K562 (cell line): Measurements from ENCODE around the gene IL1RAPL2. TPM values are rescaled to one million over a fixed set of nuclear protein-coding genes. Genes with fewer than 3 reads are reported as not detected.
A peak's percentile ranks its signal among the peaks of the same experiment; 100 is the strongest.

Experiments
- ATAC-seq: fragments of 200-7000 bp; cut with Tn5 transposase; 3 replicates; pipeline ENCODE4 v1.9.1; 2020; ENCODE audit warnings: moderate library complexity
- BruUV-seq: library from RNA; stranded (reverse); fragments of 400-500 nt; replicated peaks from 2 replicates; lab custom pipeline; 2021; lab: Mats Ljungman, UMichigan
- CTCF ChIA-PET: fragments of 300-600 bp; formaldehyde crosslinking; extraction: SDS; loops from one replicate; lab custom pipeline; 2021; ENCODE audit warnings: low intra/inter-chr PET ratio; lab: Yijun Ruan, JAX
- POLR2A ChIA-PET: fragments of 300-600, 350-650 bp; sonication (Branson Sonifier 250); formaldehyde crosslinking; extraction: SDS; loops from one replicate; lab custom pipeline; 2021; ENCODE audit warnings: antibody characterized with exemption, inconsistent platforms; lab: Yijun Ruan, JAX
- DNase-seq, 4 experiments: peaks; one replicate each; pipeline versions ENCODE4 v3.0.0 to v3.0.0-alpha.2; 2011 to 2018; ENCODE audit warnings: low spot score in 3 of 4, mixed read lengths in 3 of 4; ENCODE audit errors: extremely low read depth in 1 of 4
- FAIRE-seq: peaks from 2 replicates; lab custom pipeline; 2011; peaks lifted over from hg19 to GRCh38; lab: Jason Lieb, UNC
- H2AFZ ChIP-seq: 2 replicates; pipeline ENCODE4 v1.6.0; 2011; ENCODE audit warnings: low read depth, low read length, control low read depth, inconsistent platforms
- H3K27ac ChIP-seq: fragments of 200-600 bp; 3 replicates; pipeline ENCODE4 v1.8.0; 2011; ENCODE audit warnings: low read depth, mild to moderate bottlenecking, control low read depth, inconsistent platforms, low read length, moderate library complexity, mixed read lengths; ENCODE audit errors: extremely low read depth
- H3K27me3 ChIP-seq, 2 experiments: fragments of 300-600 bp in 1 of 2; 2 replicates in 1 of 2; 3 replicates in 1 of 2; pipeline versions ENCODE4 v1.6.0 to v1.8.0; 2011; ENCODE audit warnings: inconsistent platforms in 2 of 2, low read length in 2 of 2, mild to moderate bottlenecking in 1 of 2, mixed read lengths in 1 of 2, moderate library complexity in 1 of 2; ENCODE audit not compliant: control insufficient read depth in 2 of 2, insufficient read depth in 2 of 2
- H3K36me3 ChIP-seq: fragments of 300-600 bp; 3 replicates; pipeline ENCODE4 v1.8.0; 2011; ENCODE audit warnings: mild to moderate bottlenecking, low read length, inconsistent platforms; ENCODE audit not compliant: control insufficient read depth, insufficient read depth
- H3K4me1 ChIP-seq, 2 experiments: fragments of 200-600 bp in 1 of 2; replicated peaks in 1 of 2; 2 replicates in 1 of 2; 3 replicates in 1 of 2; pipeline versions ENCODE4 v1.5.1 to v1.8.0; 2011; ENCODE audit warnings: inconsistent platforms in 2 of 2, low read length in 2 of 2, mild to moderate bottlenecking in 1 of 2, mixed read lengths in 1 of 2, moderate library complexity in 1 of 2; ENCODE audit not compliant: control insufficient read depth in 2 of 2, insufficient read depth in 2 of 2
- H3K4me2 ChIP-seq: 2 replicates; pipeline ENCODE4 v1.6.1; 2011; ENCODE audit warnings: low read length, control low read depth, inconsistent platforms, mixed read lengths; ENCODE audit not compliant: insufficient read depth
- H3K4me3 ChIP-seq: fragments of 200-600 bp; sonication (generic), shearing (Covaris generic); 2 replicates; pipeline ENCODE4 v1.5.1; 2016; ENCODE audit warnings: control low read depth, inconsistent platforms
- H3K79me2 ChIP-seq: fragments of 200-600 bp; 3 replicates; pipeline ENCODE4 v1.8.0; 2011; ENCODE audit warnings: low read length, inconsistent platforms; ENCODE audit not compliant: control insufficient read depth, insufficient read depth
- H3K9ac ChIP-seq, 2 experiments: 2 replicates each; pipeline versions ENCODE4 v1.6.0 to v1.6.1; 2011; ENCODE audit warnings: low read depth in 2 of 2, low read length in 2 of 2, control low read depth in 1 of 2, inconsistent platforms in 1 of 2, mild to moderate bottlenecking in 1 of 2, mixed read lengths in 1 of 2; ENCODE audit not compliant: insufficient read depth in 1 of 2
- H3K9me1 ChIP-seq: one replicate; pipeline ENCODE4 v1.6.0; 2011; ENCODE audit warnings: inconsistent platforms, mild to moderate bottlenecking, low read length, moderate library complexity; ENCODE audit not compliant: control insufficient read depth, insufficient read depth
- H3K9me3 ChIP-seq: replicated peaks from 2 replicates; pipeline ENCODE4 v1.5.1; 2011; ENCODE audit warnings: low read depth, low read length, inconsistent platforms; ENCODE audit not compliant: control insufficient read depth, insufficient read depth
- H4K20me1 ChIP-seq: replicated peaks from 2 replicates; pipeline ENCODE4 v1.6.1; 2011; ENCODE audit warnings: low read length, inconsistent platforms, mixed read lengths; ENCODE audit not compliant: control insufficient read depth, insufficient read depth
- CBX5 ChIP-seq: IDR thresholded peaks from 2 replicates; pipeline ENCODE4 v1.6.1; 2014; ENCODE audit warnings: low read depth, borderline replicate concordance
- ERF ChIP-seq: fragments of 450-650 bp; formaldehyde crosslinking; IDR thresholded peaks from 2 replicates; pipeline ENCODE4 v1.4.0; 2020; ENCODE audit warnings: mild to moderate bottlenecking, mixed read lengths
- ETV6 ChIP-seq, 3 experiments: fragments of 150-350 bp in 1 of 3; sonication (generic) in 1 of 3; formaldehyde crosslinking in 1 of 3; IDR thresholded peaks; 2 replicates each; pipeline versions ENCODE4 v1.6.1 to v1.8.0; 2014 to 2022; ENCODE audit warnings: borderline replicate concordance in 2 of 3, low read depth in 2 of 3, antibody characterized with exemption in 1 of 3, low read length in 1 of 3, mild to moderate bottlenecking in 1 of 3, missing genetic modification reagents in 1 of 3
- HEY1 ChIP-seq: fragments of 250-450 bp; sonication (Bioruptor Pico); IDR thresholded peaks from 2 replicates; pipeline ENCODE4 v1.5.0; 2020; ENCODE audit warnings: mild to moderate bottlenecking, moderate library complexity, borderline replicate concordance
- HNRNPLL ChIP-seq: fragments of 200-400 bp; formaldehyde crosslinking; IDR thresholded peaks from 2 replicates; pipeline ENCODE4 v1.6.1; 2017; ENCODE audit warnings: low read length, low read depth, mild to moderate bottlenecking; ENCODE audit not compliant: poor library complexity, severe bottlenecking
- NONO ChIP-seq, 2 experiments: fragments of 200-400 bp in 1 of 2; fragments of 450-650 bp in 1 of 2; formaldehyde crosslinking in 1 of 2; IDR thresholded peaks; 2 replicates each; pipeline ENCODE4 v1.6.1; 2017; ENCODE audit warnings: low read depth in 2 of 2, mild to moderate bottlenecking in 2 of 2, moderate library complexity in 2 of 2, low read length in 1 of 2
- POLR2G ChIP-seq: fragments of 200-400 bp; formaldehyde crosslinking; IDR thresholded peaks from 2 replicates; pipeline ENCODE4 v1.6.1; 2017; ENCODE audit warnings: low read depth, mild to moderate bottlenecking, antibody characterized with exemption, low read length, moderate library complexity
- SMARCE1 ChIP-seq: fragments of 450-650 bp; IDR thresholded peaks from 2 replicates; pipeline ENCODE4 v1.7.1; 2016; ENCODE audit warnings: mild to moderate bottlenecking
- SREBF1 ChIP-seq: fragments of 150-350 bp; IDR thresholded peaks from 2 replicates; pipeline ENCODE4 v1.6.1; 2014; ENCODE audit warnings: antibody characterized with exemption, low read depth, low read length, borderline replicate concordance
- SUPT5H ChIP-seq: fragments of 450-650 bp; IDR thresholded peaks from 2 replicates; pipeline ENCODE4 v1.6.1; 2016
- U2AF2 ChIP-seq: fragments of 200-400 bp; formaldehyde crosslinking; optimal IDR thresholded peaks from 2 replicates; pipeline ENCODE3; 2017; ENCODE audit warnings: low read depth, mild to moderate bottlenecking, low read length
- ZNF707 ChIP-seq: fragments of 250-450 bp; sonication (Bioruptor Pico); conservative IDR thresholded peaks from 2 replicates; pipeline ENCODE4 v1.8.0; 2022; ENCODE audit warnings: inconsistent platforms, mild to moderate bottlenecking, moderate library complexity
- ZNF830 ChIP-seq: fragments of 250-450 bp; sonication (Bioruptor Pico); IDR thresholded peaks from 2 replicates; pipeline ENCODE4 v1.5.0; 2021; ENCODE audit warnings: mild to moderate bottlenecking
- WGBS: fragments of 100-300 bp; shearing (Covaris generic); methylation state at CpG from one replicate; pipeline ENCODE4 v1.1.6; 2016; ENCODE audit warnings: low coverage, mixed read lengths; ENCODE audit not compliant: insufficient coverage; ENCODE audit errors: missing lambda C conversion rate; 5-methylcytosine and 5-hydroxymethylcytosine counted together
- in situ Hi-C: fragments of 300-500 bp; cut with MboI; formaldehyde crosslinking; loops from 4 replicates; pipeline ENCODE4 v1.15.0; 2018; ENCODE audit warnings: inconsistent platforms, mixed read lengths
- intact Hi-C: fragments of 100-400 bp; cut with micrococcal nuclease; formaldehyde crosslinking; loops from 2 replicates; pipeline ENCODE4 v1.14.2; 2022
- polyA plus RNA-seq, 8 experiments: library from polyadenylated mRNA; depleted of rRNA in 4 of 8; stranded (reverse) in 5 of 8; unstranded in 3 of 8; fragments of >200 nt; fragmentation: Nextera tagmentation in 2 of 8; fragmentation: Illumina TruSeq in 1 of 8; extraction: Ambion mirVana in 2 of 8; extraction: Trizol in 1 of 8; gene quantifications; 2 replicates each; pipeline versions ENCODE4 v1.2.1 to v1.2.3, GENCODE V29; 2011 to 2014; ENCODE audit warnings: inconsistent platforms in 1 of 8, missing spikeins in 1 of 8
- total RNA-seq, 7 experiments: library from RNA; depleted of rRNA in 6 of 7; stranded (reverse); fragments of >200 nt in 6 of 7; fragmentation: Illumina TruSeq in 2 of 7; extraction: Trizol in 2 of 7; gene quantifications; 2 replicates each; pipeline versions ENCODE4 v1.2.1 to v1.2.3, GENCODE V29; 2011 to 2021; ENCODE audit warnings: low replicate concordance in 1 of 7
- TF ChIP-seq, protein P1 (sequence below): fragments of 250-450 bp; sonication (Bioruptor Pico); IDR thresholded peaks from 2 replicates; pipeline ENCODE4 v1.8.0; 2021; ENCODE audit warnings: moderate library complexity, mild to moderate bottlenecking, inconsistent platforms

The IL1RAPL2 gene
- total and polyA plus RNA-seq, 9 of the 15 experiments (the other 6 are each of a cell fraction or from before 2014, with no cell fraction given), result not detected

DNA sequence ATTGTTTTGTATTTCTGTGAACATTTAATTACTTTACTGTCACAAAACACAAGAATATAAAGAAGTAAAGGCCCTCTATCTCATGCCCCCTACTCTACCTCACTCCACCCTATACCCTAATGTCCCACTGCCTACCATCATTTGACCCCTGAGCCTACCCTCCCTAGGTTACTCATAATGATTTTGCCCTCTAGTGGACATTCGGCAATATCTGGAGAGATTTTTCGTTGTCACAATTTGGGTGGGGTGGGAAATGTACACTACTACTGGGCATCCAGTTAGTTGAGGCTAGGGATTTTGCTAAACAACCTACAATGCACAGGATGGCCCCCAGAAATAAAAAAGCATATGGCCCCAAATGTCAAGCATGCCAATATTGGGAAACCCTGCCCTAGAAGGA, 644.3 kb downstream of the IL1RAPL2 start:
- DNase-seq (peak in 1 of 4 experiments; percentile 5), ATAC-seq (no peak), FAIRE-seq (no peak)
- H3K27me3 ChIP-seq, result no peaks in the 10 kb centered on the region
- H3K4me3 ChIP-seq, result no peak overlapping the region
- H2AFZ ChIP-seq, result no peak overlapping the region
- no peaks in the 10 kb centered on the region for H3K9me1 ChIP-seq
- no peak overlapping the region for H3K9ac ChIP-seq
- TF ChIP-seq ERF (CRISPR knock-in tag) (no peak), ZNF707 (CRISPR knock-in tag) (no peak), POLR2G (no peak), CBX5 (no peak), NONO (IDR thresholded peaks at IDR 0.05; ENCODE audit: low read depth in 2 of 2, low read length in 1 of 2) (no peak)
- POLR2A ChIA-PET, result interaction anchor here (0.7 kb wide), 1 partner anchor 15 kb away, joined by 3 read pairs; no protein-coding TSS in a partner anchor
- no peak overlapping the region for H3K27ac ChIP-seq
- no peaks in the 10 kb centered on the region for H4K20me1 ChIP-seq
- CTCF ChIA-PET, result no interaction called here
- intact Hi-C loops (no loop called here), in situ Hi-C loops (no loop called here)
- 0% methylated on average over 2 of the region's 2 CpGs for WGBS
- BruUV-seq, result no TSS peak
- H3K4me1 ChIP-seq, result no peaks in the 10 kb centered on the region
- H3K36me3 ChIP-seq, result no peaks in the 10 kb centered on the region
- no peaks in the 10 kb centered on the region for H3K79me2 ChIP-seq
- H3K9me3 ChIP-seq, result no peaks in the 10 kb centered on the region
- no peak overlapping the region for H3K4me2 ChIP-seq

DNA sequence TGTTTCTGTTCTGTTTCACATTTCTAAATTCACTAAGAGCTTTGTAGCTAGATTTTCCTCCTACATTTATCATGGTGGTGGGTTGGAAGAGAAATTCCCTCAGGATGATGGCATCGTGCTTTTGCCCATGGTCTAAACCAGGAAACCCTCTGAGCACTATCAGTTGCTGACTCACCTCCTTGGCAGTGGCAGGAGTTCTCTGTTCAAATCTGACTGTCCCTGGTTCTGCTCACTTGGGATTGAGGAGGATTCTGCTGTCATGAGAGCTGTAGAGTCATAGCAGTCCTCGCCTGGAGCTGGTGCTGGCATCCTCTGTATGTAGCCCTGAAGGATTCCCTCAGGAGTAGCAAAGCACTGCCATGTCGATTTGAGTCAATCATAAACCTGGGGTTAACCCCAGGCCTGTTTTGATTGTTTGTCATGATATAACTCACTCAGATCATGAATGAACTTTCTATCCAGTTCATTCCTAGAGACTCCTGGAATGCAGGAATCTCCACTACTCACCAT, 645.1 kb downstream of the IL1RAPL2 start:
- ATAC-seq (no peak), FAIRE-seq (no peak), DNase-seq (no peak)
- no peak overlapping the region for H2AFZ ChIP-seq
- H3K79me2 ChIP-seq, result no peaks in the 10 kb centered on the region
- no peaks in the 10 kb centered on the region for H4K20me1 ChIP-seq
- in situ Hi-C loops, result no loop called here
- no peak overlapping the region for H3K4me2 ChIP-seq
- WGBS, result 0% methylated on average over 3 of the region's 3 CpGs
- H3K27ac ChIP-seq, result no peak overlapping the region
- no peaks in the 10 kb centered on the region for H3K9me1 ChIP-seq
- no peaks in the 10 kb centered on the region for H3K36me3 ChIP-seq
- POLR2A ChIA-PET, result no interaction called here
- H3K27me3 ChIP-seq, result no peaks in the 10 kb centered on the region
- no peak overlapping the region for H3K4me3 ChIP-seq
- intact Hi-C loops, result no loop called here
- H3K9me3 ChIP-seq, result no peaks in the 10 kb centered on the region
- no peak overlapping the region for H3K9ac ChIP-seq
- no peaks in the 10 kb centered on the region for H3K4me1 ChIP-seq
- CTCF ChIA-PET, result no interaction called here
- BruUV-seq, result no TSS peak
- TF ChIP-seq HEY1 (CRISPR knock-in tag), result no peak
- no peak for TF ChIP-seq U2AF2
- TF ChIP-seq HNRNPLL, result no peak
- TF ChIP-seq ETV6 (IDR thresholded peaks at IDR 0.05; ENCODE audit: borderline replicate concordance in 1 of 2, low read depth in 2 of 2, low read length in 1 of 2), result no peak
- TF ChIP-seq ETV6 (CRISPR knock-in tag; IDR thresholded peaks at IDR 0.05; ENCODE audit: borderline replicate concordance), result no peak
- no peak for TF ChIP-seq SUPT5H
- TF ChIP-seq SMARCE1, result no peak
- TF ChIP-seq SREBF1, result no peak
- TF ChIP-seq, protein P1, sequence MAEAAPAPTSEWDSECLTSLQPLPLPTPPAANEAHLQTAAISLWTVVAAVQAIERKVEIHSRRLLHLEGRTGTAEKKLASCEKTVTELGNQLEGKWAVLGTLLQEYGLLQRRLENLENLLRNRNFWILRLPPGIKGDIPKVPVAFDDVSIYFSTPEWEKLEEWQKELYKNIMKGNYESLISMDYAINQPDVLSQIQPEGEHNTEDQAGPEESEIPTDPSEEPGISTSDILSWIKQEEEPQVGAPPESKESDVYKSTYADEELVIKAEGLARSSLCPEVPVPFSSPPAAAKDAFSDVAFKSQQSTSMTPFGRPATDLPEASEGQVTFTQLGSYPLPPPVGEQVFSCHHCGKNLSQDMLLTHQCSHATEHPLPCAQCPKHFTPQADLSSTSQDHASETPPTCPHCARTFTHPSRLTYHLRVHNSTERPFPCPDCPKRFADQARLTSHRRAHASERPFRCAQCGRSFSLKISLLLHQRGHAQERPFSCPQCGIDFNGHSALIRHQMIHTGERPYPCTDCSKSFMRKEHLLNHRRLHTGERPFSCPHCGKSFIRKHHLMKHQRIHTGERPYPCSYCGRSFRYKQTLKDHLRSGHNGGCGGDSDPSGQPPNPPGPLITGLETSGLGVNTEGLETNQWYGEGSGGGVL (CRISPR knock-in tag), result no peak
- no peak for TF ChIP-seq ZNF830 (CRISPR knock-in tag)
